Endodermal cell (in vitro differentiated cells): ENCODE measurements around the gene HNMT. TPM values are rescaled to one million over a fixed set of nuclear protein-coding genes. Genes with fewer than 3 reads are reported as not detected.

Experiments
- DNase-seq: peaks from one replicate; pipeline ENCODE4 v3.0.0-alpha.2; 2017
- H3K27ac ChIP-seq: 2 replicates; pipeline ENCODE4 v1.5.1; 2013; ENCODE audit warnings: mild to moderate bottlenecking, low read depth, low read length, moderate library complexity
- H3K27me3 ChIP-seq: 2 replicates; pipeline ENCODE4 v1.6.1; 2013; ENCODE audit warnings: mild to moderate bottlenecking, low read length, moderate library complexity; ENCODE audit not compliant: insufficient read depth, control insufficient read depth, poor library complexity, severe bottlenecking
- H3K36me3 ChIP-seq: 2 replicates; pipeline ENCODE4 v1.7.0; 2013; ENCODE audit warnings: mild to moderate bottlenecking, low read length, moderate library complexity; ENCODE audit not compliant: control insufficient read depth, insufficient read depth
- H3K4me1 ChIP-seq: one replicate; pipeline ENCODE4 v1.7.0; 2013; ENCODE audit warnings: low read length; ENCODE audit not compliant: control insufficient read depth, insufficient read depth
- H3K4me3 ChIP-seq: 2 replicates; pipeline ENCODE4 v1.5.1; 2013; ENCODE audit warnings: mild to moderate bottlenecking, low read length, moderate library complexity
- H3K9ac ChIP-seq: 2 replicates; pipeline ENCODE4 v1.6.1; 2013; ENCODE audit warnings: mild to moderate bottlenecking, low read length, moderate library complexity; ENCODE audit not compliant: poor library complexity, severe bottlenecking; ENCODE audit errors: extremely low read depth
- H3K9me3 ChIP-seq: 2 replicates; pipeline ENCODE4 v1.6.1; 2013; ENCODE audit warnings: mild to moderate bottlenecking, low read length, moderate library complexity; ENCODE audit not compliant: control insufficient read depth
- H3K27ac Mint-ChIP-seq: 2 replicates; pipeline ENCODE4 v1.8.0; 2020; ENCODE audit warnings: mixed read lengths
- H3K27me3 Mint-ChIP-seq: 2 replicates; pipeline ENCODE4 v1.8.0; 2021; ENCODE audit warnings: mild to moderate bottlenecking, mixed read lengths; ENCODE audit not compliant: insufficient read depth
- H3K36me3 Mint-ChIP-seq: 2 replicates; pipeline ENCODE4 v1.8.0; 2020; ENCODE audit warnings: low read depth, mixed read lengths
- H3K4me1 Mint-ChIP-seq: 2 replicates; pipeline ENCODE4 v1.8.0; 2020; ENCODE audit warnings: mixed read lengths
- H3K4me3 Mint-ChIP-seq: 2 replicates; pipeline ENCODE4 v1.8.0; 2020; ENCODE audit warnings: mild to moderate bottlenecking, moderate library complexity, mixed read lengths
- H3K9me3 Mint-ChIP-seq: 2 replicates; pipeline ENCODE4 v1.8.0; 2020; ENCODE audit warnings: mild to moderate bottlenecking, mixed read lengths
- CTCF ChIP-seq: fragments of 200-600 bp; sonication (generic); conservative IDR thresholded peaks from 2 replicates; pipeline ENCODE4 v1.5.0; 2021; ENCODE audit warnings: antibody characterized with exemption, mild to moderate bottlenecking
- WGBS, 2 experiments: methylation state at CpG; one replicate each; pipeline versions ENCODE4 v1.1.5 to v1.1.7; 2013; ENCODE audit warnings: missing lambda C conversion rate in 2 of 2, mixed read lengths in 1 of 2; ENCODE audit not compliant: insufficient coverage in 1 of 2, insufficient read length in 1 of 2; 5-methylcytosine and 5-hydroxymethylcytosine counted together
- total RNA-seq, 2 donors: library from RNA; stranded (reverse); fragmentation: NEBNext Ultra II Directional in 1 of 2; extraction: Animal tissue kit (Norgen Biotek cat#: 25700) in 1 of 2; gene quantifications; 2 replicates in 1 of 2; 3 replicates in 1 of 2; pipeline ENCODE4 v1.2.1, GENCODE V29; 2021

Gene HNMT
- total RNA-seq, 2 donors from 2014 or later: 10.6 to 18.0 TPM

- Mint-ChIP-seq H3K4me3 (no peak overlapping the region), H3K36me3 (no peaks in the 10 kb centered on the region), H3K9me3 (no peaks in the 10 kb centered on the region), H3K27ac (no peak overlapping the region), H3K4me1 (peaks cover 6% of the 10 kb centered on the region), H3K27me3 (no peaks in the 10 kb centered on the region)
- no peak overlapping the region for H3K4me3 ChIP-seq
- TF ChIP-seq CTCF: no peak
- no peaks in the 10 kb centered on the region for H3K36me3 ChIP-seq
- peaks cover 8% of the 10 kb centered on the region for H3K4me1 ChIP-seq
- H3K9me3 ChIP-seq: no peaks in the 10 kb centered on the region
- H3K9ac ChIP-seq: no peak overlapping the region
- no peak overlapping the region for H3K27ac ChIP-seq
- H3K27me3 ChIP-seq: no peaks in the 10 kb centered on the region
- no peak for DNase-seq
- 87% methylated on average over 1 of the region's 1 CpG; no CpG with 5 or more reads in 1 of the 2 experiments for WGBS, 2 experiments
These were observed 40.3 kb upstream of the HNMT start for GRCh38 chr2:137924019-137924418.

GRCh38 chr2:137925599-137925998 lies 38.7 kb upstream of the HNMT start:
- TF ChIP-seq CTCF: no peak
- H3K27me3 Mint-ChIP-seq: no peaks in the 10 kb centered on the region
- H3K27ac Mint-ChIP-seq: no peak overlapping the region
- H3K9me3 Mint-ChIP-seq: no peaks in the 10 kb centered on the region
- Histone ChIP-seq H3K4me1 (peaks cover 13% of the 10 kb centered on the region), H3K36me3 (no peaks in the 10 kb centered on the region), H3K27ac (no peak overlapping the region), H3K9ac (no peak overlapping the region), H3K4me3 (no peak overlapping the region), H3K9me3 (no peaks in the 10 kb centered on the region), H3K27me3 (no peaks in the 10 kb centered on the region)
- H3K36me3 Mint-ChIP-seq: no peaks in the 10 kb centered on the region
- peaks cover 14% of the 10 kb centered on the region for H3K4me1 Mint-ChIP-seq
- no peak overlapping the region for H3K4me3 Mint-ChIP-seq
- 83 to 90% methylated on average over 2 of the region's 2 CpGs for WGBS, 2 experiments
- DNase-seq: no peak

- H3K36me3 ChIP-seq: no peaks in the 10 kb centered on the region
- peaks cover 13% of the 10 kb centered on the region for H3K4me1 ChIP-seq
- no peaks in the 10 kb centered on the region for H3K27me3 Mint-ChIP-seq
- no peak for TF ChIP-seq CTCF
- WGBS, 2 experiments: 95 to 96% methylated on average over 2 to 4 of the region's 4 CpGs
- peaks cover 14% of the 10 kb centered on the region for H3K4me1 Mint-ChIP-seq
- H3K27ac Mint-ChIP-seq: no peak overlapping the region
- no peak overlapping the region for H3K9ac ChIP-seq
- no peaks in the 10 kb centered on the region for H3K27me3 ChIP-seq
- DNase-seq: no peak
- H3K27ac ChIP-seq: no peak overlapping the region
- H3K4me3 ChIP-seq: no peak overlapping the region
- H3K9me3 Mint-ChIP-seq: no peaks in the 10 kb centered on the region
- no peaks in the 10 kb centered on the region for H3K36me3 Mint-ChIP-seq
- H3K9me3 ChIP-seq: no peaks in the 10 kb centered on the region
- H3K4me3 Mint-ChIP-seq: no peak overlapping the region
These were observed 36.4 kb upstream of the HNMT start for GRCh38 chr2:137927846-137928245.
